Measurements from ENCODE around the gene OR2C3. TPM values are rescaled to one million over a fixed set of nuclear protein-coding genes. Genes with fewer than 3 reads are reported as not detected.

The OR2C3 gene
- total RNA-seq, 2 donors from 2014 or later, result not detected

DNA sequence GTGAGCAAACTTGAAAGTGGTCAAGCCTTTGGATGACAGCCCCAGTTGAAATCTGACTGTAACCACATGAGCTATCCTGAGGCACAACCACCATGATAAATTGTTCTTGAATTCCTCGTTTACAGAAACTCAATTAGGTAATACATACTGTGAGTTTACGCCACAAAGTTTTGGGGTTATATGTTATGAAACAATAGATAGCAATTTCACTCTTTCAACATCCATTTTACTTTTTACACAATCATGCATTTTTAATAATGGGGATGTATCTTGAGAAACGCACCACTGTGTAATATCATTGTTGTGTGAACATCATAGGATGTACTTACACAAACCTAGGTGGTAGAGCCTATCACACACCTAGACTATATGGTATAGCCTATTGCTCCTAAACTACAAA lies 35.4 kb downstream of the OR2C3 start:
- Histone ChIP-seq H3K27ac (no peak overlapping the region), H3K4me3 (no peak overlapping the region), H3K36me3 (replicated peaks in 1 of 2; ENCODE audit: insufficient read depth in 1 of 2, low read depth in 2 of 2) (no peaks in the 10 kb centered on the region), H3K27me3 (no peaks in the 10 kb centered on the region), H3K4me1 (no peaks in the 10 kb centered on the region), H3K9me3 (no peaks in the 10 kb centered on the region)
- no peak for DNase-seq
- TF ChIP-seq, protein P1, sequence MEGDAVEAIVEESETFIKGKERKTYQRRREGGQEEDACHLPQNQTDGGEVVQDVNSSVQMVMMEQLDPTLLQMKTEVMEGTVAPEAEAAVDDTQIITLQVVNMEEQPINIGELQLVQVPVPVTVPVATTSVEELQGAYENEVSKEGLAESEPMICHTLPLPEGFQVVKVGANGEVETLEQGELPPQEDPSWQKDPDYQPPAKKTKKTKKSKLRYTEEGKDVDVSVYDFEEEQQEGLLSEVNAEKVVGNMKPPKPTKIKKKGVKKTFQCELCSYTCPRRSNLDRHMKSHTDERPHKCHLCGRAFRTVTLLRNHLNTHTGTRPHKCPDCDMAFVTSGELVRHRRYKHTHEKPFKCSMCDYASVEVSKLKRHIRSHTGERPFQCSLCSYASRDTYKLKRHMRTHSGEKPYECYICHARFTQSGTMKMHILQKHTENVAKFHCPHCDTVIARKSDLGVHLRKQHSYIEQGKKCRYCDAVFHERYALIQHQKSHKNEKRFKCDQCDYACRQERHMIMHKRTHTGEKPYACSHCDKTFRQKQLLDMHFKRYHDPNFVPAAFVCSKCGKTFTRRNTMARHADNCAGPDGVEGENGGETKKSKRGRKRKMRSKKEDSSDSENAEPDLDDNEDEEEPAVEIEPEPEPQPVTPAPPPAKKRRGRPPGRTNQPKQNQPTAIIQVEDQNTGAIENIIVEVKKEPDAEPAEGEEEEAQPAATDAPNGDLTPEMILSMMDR (IDR thresholded peaks at IDR 0.05), result no peak
- TF ChIP-seq POLR2A (IDR thresholded peaks at IDR 0.05), result no peak
- intact Hi-C loops (cut with DNase I), result no loop called here
- ATAC-seq, result no peak
- 36 to 46% methylated on average over 3 of the region's 3 CpGs for WGBS, 2 donors

DNA sequence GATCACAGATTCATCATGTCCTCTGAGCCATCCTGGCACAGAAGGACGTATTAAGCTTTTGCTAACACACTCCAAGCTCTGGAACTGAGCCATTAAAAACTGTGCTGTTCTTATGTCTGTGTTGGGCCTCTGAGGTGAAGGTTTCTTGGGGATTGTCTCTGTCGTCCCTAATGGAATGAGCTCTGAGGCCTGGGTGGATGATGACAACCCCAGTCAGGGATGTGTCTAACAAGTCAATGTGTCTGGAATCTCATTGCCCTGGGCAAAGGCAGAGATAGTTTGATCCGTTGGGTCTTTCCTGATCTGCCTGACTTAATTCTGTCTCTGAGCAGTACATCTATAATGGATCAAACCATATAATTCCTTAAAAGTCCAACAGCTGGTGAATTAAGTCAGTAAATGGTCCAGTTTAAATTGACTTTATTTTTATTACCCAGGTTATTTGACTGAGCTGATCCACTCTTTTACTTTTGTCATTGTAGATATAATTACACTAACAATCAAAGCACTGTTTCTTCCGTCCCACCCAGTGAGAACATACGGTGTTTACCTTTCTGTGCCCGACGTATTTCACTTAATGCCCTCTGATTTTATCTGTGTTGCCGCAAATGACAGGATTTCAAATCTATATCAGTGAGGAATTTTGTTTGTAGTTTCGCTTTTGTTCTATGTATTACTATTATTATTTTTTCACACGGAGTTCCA lies 39.5 kb downstream of the OR2C3 start:
- DNase-seq, result no peak
- no peak for TF ChIP-seq POLR2A (IDR thresholded peaks at IDR 0.05)
- TF ChIP-seq, protein P1 (IDR thresholded peaks at IDR 0.05), result no peak
- ATAC-seq, result no peak
- H3K4me1 ChIP-seq, result no peaks in the 10 kb centered on the region
- 18 to 30% methylated on average over 10 of the region's 10 CpGs for WGBS, 2 donors
- intact Hi-C loops (cut with DNase I), result no loop called here
- H3K27ac ChIP-seq, result no peak overlapping the region
- no peak overlapping the region for H3K4me3 ChIP-seq
- H3K27me3 ChIP-seq, result no peaks in the 10 kb centered on the region
- H3K9me3 ChIP-seq, result no peaks in the 10 kb centered on the region
- no peaks in the 10 kb centered on the region for H3K36me3 ChIP-seq (replicated peaks in 1 of 2; ENCODE audit: insufficient read depth in 1 of 2, low read depth in 2 of 2)

DNA sequence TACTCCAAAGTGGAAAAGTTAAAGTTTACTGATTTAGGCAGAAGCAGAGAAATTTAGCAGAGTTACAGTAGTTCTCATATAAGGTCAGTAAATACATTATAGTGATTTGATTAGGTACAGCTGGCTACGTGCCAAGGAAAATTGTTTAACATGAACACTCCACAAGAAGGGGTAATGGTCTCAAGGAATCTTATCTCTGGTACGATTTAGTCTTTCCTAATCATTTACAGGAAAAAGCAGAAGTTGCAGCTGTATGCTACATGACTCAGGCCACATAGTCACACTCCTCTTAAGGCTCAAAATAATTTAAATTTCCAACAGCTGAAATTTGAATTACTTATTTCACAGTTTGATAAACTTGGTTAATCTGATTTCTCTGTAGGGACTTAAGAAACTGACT lies 41.5 kb downstream of the OR2C3 start:
- no peak for DNase-seq
- no peak for ATAC-seq
- no peak overlapping the region for H3K4me3 ChIP-seq
- H3K4me1 ChIP-seq, result no peaks in the 10 kb centered on the region
- no peaks in the 10 kb centered on the region for H3K9me3 ChIP-seq
- H3K36me3 ChIP-seq (replicated peaks in 1 of 2; ENCODE audit: insufficient read depth in 1 of 2, low read depth in 2 of 2), result no peaks in the 10 kb centered on the region
- H3K27ac ChIP-seq, result no peak overlapping the region
- TF ChIP-seq, protein P1 (IDR thresholded peaks at IDR 0.05), result no peak
- TF ChIP-seq POLR2A (IDR thresholded peaks at IDR 0.05), result no peak
- 9 to 22% methylated on average over 2 of the region's 2 CpGs for WGBS, 2 donors
- intact Hi-C loops (cut with DNase I), result no loop called here
- no peaks in the 10 kb centered on the region for H3K27me3 ChIP-seq

DNA sequence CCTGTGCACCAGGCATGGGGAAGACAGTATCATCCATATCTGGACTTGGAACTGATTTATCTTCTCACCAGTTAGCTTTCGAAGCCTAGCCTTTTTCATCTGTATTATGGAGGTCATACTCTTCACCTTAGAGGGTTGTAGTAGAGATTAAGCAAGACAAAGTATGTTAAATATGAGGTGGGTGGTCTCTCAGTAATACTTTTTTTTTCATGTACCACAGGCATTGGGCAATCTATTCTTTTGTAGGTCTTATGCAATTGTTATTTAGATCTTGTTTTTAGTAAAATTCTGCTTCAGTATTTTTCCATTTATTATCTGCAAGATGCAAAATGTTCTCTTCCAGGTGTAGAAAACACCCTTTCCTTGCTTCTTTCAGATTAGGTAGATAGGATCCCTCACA lies 43.1 kb downstream of the OR2C3 start:
- TF ChIP-seq, protein P1 (IDR thresholded peaks at IDR 0.05), result no peak
- TF ChIP-seq POLR2A (IDR thresholded peaks at IDR 0.05), result no peak
- Histone ChIP-seq H3K4me1 (no peaks in the 10 kb centered on the region), H3K4me3 (no peak overlapping the region), H3K27ac (no peak overlapping the region), H3K36me3 (replicated peaks in 1 of 2; ENCODE audit: insufficient read depth in 1 of 2, low read depth in 2 of 2) (no peaks in the 10 kb centered on the region), H3K9me3 (no peaks in the 10 kb centered on the region), H3K27me3 (no peaks in the 10 kb centered on the region)
- DNase-seq (no peak), ATAC-seq (no peak)
- intact Hi-C loops (cut with DNase I), result no loop called here
- 52 to 63% methylated on average over 1 of the region's 1 CpG for WGBS, 2 donors

DNA sequence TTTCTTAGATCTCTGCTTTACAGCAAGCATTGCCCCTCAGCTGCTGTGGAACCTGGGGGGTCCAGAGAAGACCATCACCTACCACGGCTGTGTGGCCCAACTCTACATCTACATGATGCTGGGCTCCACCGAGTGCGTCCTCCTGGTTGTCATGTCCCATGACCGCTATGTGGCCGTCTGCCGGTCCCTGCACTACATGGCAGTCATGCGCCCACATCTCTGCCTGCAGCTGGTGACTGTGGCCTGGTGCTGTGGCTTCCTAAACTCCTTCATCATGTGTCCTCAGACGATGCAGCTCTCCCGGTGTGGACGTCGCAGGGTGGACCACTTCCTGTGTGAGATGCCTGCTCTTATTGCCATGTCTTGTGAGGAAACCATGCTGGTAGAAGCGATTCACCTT lies 44.9 kb downstream of the OR2C3 start:
- H3K27ac ChIP-seq, result no peak overlapping the region
- no peak for ATAC-seq

More for the DNA sequence above, 44.9 kb downstream of the OR2C3 start:
- no peaks in the 10 kb centered on the region for H3K9me3 ChIP-seq
- H3K36me3 ChIP-seq (replicated peaks in 1 of 2; ENCODE audit: insufficient read depth in 1 of 2, low read depth in 2 of 2), result no peaks in the 10 kb centered on the region
- no peaks in the 10 kb centered on the region for H3K27me3 ChIP-seq
- no peak overlapping the region for H3K4me3 ChIP-seq
- DNase-seq, result no peak
- intact Hi-C loops (cut with DNase I), result no loop called here
- H3K4me1 ChIP-seq, result no peaks in the 10 kb centered on the region
- WGBS, 2 donors, result 69 to 70% methylated on average over 8 to 12 of the region's 12 CpGs
- TF ChIP-seq, protein P1 (IDR thresholded peaks at IDR 0.05), result no peak
- no peak for TF ChIP-seq POLR2A (IDR thresholded peaks at IDR 0.05)
